ENCODE results near the gene ALDOB.

GRCh38 chr9:101457003-101457402, 21.4 kb upstream of the ALDOB start:
- no peak for TF ChIP-seq CTCF (IDR thresholded peaks at IDR 0.05)
- TF ChIP-seq POLR2A (IDR thresholded peaks at IDR 0.05), result no peak
